ENCODE data around the gene TAT.

GRCh38 chr16:71625113-71625850 is 48.4 kb upstream of the TAT start:
- TF ChIP-seq FOXP2 (optimal IDR thresholded peaks at IDR 0.05; ENCODE audit: control extremely low read depth, extremely low read length, insufficient read depth) (no peak), POLR2AphosphoS5 (IDR thresholded peaks at IDR 0.05; ENCODE audit: borderline replicate concordance, low read depth, low read length) (no peak)
